Activated CD8-positive, alpha-beta T cell treated with anti-CD3 and anti-CD28 coated beads for 36 hours (primary cell): ENCODE results near the gene TBX1. TPM values are rescaled to one million over a fixed set of nuclear protein-coding genes. Genes with fewer than 3 reads are reported as not detected.

Source experiments
- ATAC-seq: fragments of 200-7000 bp; cut with Tn5 transposase; one replicate; pipeline ENCODE4 v1.10.0; 2021; ENCODE audit warnings: mild to moderate bottlenecking, moderate library complexity
- CTCF ChIA-PET: fragments of 350-600 bp; sonication (Branson Sonifier 250); formaldehyde crosslinking; loops from one replicate; lab custom pipeline; 2021; ENCODE audit warnings: antibody characterized with exemption; lab: Charles Lee
- POLR2A ChIA-PET: fragments of 350-600 bp; sonication (Branson Sonifier 250); formaldehyde crosslinking; loops from one replicate; lab custom pipeline; 2021; ENCODE audit warnings: antibody characterized with exemption; lab: Charles Lee
- DNase-seq: peaks from one replicate; pipeline ENCODE4 v3.0.0-alpha.2; 2020
- H3K27ac Mint-ChIP-seq: one replicate; pipeline ENCODE4 v1.8.0; 2021; ENCODE audit warnings: mild to moderate bottlenecking, mixed read lengths
- H3K27me3 Mint-ChIP-seq: one replicate; pipeline ENCODE4 v1.8.0; 2021; ENCODE audit warnings: mixed read lengths
- H3K36me3 Mint-ChIP-seq: one replicate; pipeline ENCODE4 v1.8.0; 2021; ENCODE audit warnings: low read depth, mixed read lengths
- H3K4me1 Mint-ChIP-seq: one replicate; pipeline ENCODE4 v1.8.0; 2021; ENCODE audit warnings: low read depth, mixed read lengths
- H3K4me3 Mint-ChIP-seq: one replicate; pipeline ENCODE4 v1.8.0; 2021; ENCODE audit warnings: mild to moderate bottlenecking, moderate library complexity, mixed read lengths
- H3K9me3 Mint-ChIP-seq: one replicate; pipeline ENCODE4 v1.8.0; 2021; ENCODE audit warnings: mixed read lengths
- intact Hi-C: fragments of 100-400 bp; cut with micrococcal nuclease; formaldehyde crosslinking; loops from one replicate; pipeline ENCODE4 v1.10.0; 2022
- total RNA-seq, 2 experiments: library from RNA; stranded (reverse); gene quantifications; one replicate each; pipeline ENCODE4 v1.2.3, GENCODE V29; 2021
- TF ChIP-seq, protein P1 (sequence below): fragments of 200-600 bp; IDR thresholded peaks from one replicate; pipeline ENCODE4 v1.8.0; 2022; ENCODE audit warnings: antibody characterized with exemption, mild to moderate bottlenecking

The TBX1 gene
- total RNA-seq, 2 experiments from 2014 or later = not detected

DNA sequence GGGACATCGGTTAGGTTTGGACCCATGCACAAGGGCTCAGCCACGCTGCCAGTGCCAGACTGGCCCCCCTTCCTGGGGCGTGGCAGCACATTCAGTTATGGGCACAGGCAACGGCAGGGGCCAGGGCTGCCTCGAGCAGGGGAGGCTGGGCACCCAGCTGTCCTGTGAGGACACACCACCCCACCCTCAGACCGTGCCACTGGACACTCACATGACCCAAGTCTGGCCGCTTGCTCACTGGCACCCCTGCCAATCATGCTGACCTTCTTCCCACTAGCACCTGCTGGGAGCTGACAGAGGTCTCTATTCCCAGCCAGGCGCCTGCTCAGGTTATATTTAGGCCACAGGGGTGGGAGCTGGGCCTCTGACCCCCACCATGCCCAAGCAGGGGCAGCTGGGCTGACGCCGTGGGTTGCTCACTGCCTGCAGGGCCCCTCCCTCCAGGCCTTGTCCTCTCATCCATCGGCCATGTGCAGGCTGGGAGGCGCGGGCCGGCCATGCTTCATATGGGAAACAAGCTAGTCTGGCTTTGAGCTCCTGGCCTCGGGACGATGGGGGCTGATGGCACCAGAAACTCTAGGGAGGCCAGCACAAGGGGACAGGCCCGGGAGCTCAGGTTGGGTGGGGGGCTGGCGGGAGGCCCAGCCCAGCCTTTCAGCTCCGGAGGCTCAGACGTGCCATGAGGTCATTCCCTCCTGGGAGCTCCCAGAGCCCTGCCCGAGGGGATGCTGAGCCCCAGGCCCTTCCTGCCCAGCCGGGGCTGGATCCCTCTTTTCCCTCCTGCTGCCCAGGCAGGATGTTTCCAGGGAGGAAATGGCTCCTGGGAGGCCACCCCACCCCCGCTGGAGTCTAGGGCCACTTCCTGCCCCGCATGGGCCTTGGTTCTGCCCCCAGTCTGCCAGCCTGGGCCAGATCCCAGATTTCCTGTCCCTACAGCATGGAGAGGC, 15.2 kb upstream of the TBX1 start:
- no peaks in the 10 kb centered on the region for H3K36me3 Mint-ChIP-seq

DNA sequence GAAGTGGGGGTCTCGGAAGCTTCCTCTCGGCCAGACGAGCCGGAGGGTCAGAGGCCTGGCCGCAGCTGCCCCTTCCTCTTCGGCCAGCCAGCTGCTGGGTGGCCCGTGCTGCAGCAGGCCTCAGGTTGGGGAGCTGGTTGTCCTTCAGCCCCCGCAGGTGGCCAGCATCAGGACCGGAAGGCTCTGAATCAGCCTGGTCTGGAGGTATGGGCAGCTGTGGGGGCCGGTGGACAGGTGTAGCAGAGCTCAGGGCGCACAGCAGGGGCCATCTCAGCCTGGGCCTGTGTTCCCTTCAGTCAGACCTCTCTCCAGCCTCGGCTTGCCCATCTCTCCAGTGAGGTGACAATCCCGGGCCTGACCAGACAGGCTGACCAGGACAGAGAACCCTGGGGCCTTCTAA, 13.9 kb upstream of the TBX1 start:
- no peak for ATAC-seq
- no peak overlapping the region for H3K27ac Mint-ChIP-seq
- ChIA-PET POLR2A (interaction anchor here (1.0 kb wide), 1 partner anchor 179 kb away, joined by 3 read pairs; no protein-coding TSS in a partner anchor), CTCF (interaction anchor here (0.7 to 5.4 kb wide), 2 partner anchors 16 to 163 kb away, joined by 3 to 25 read pairs; no protein-coding TSS in a partner anchor)
- no peak overlapping the region for H3K4me3 Mint-ChIP-seq
- H3K27me3 Mint-ChIP-seq = no peaks in the 10 kb centered on the region
- H3K36me3 Mint-ChIP-seq = no peaks in the 10 kb centered on the region
- H3K4me1 Mint-ChIP-seq = no peaks in the 10 kb centered on the region
- no peaks in the 10 kb centered on the region for H3K9me3 Mint-ChIP-seq
- TF ChIP-seq, protein P1, sequence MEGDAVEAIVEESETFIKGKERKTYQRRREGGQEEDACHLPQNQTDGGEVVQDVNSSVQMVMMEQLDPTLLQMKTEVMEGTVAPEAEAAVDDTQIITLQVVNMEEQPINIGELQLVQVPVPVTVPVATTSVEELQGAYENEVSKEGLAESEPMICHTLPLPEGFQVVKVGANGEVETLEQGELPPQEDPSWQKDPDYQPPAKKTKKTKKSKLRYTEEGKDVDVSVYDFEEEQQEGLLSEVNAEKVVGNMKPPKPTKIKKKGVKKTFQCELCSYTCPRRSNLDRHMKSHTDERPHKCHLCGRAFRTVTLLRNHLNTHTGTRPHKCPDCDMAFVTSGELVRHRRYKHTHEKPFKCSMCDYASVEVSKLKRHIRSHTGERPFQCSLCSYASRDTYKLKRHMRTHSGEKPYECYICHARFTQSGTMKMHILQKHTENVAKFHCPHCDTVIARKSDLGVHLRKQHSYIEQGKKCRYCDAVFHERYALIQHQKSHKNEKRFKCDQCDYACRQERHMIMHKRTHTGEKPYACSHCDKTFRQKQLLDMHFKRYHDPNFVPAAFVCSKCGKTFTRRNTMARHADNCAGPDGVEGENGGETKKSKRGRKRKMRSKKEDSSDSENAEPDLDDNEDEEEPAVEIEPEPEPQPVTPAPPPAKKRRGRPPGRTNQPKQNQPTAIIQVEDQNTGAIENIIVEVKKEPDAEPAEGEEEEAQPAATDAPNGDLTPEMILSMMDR = no peak
- no peak for DNase-seq
- intact Hi-C loops = no loop called here

More for the DNA sequence above, 15.2 kb upstream of the TBX1 start:
- DNase-seq (no peak), ATAC-seq (no peak)
- H3K4me1 Mint-ChIP-seq = no peaks in the 10 kb centered on the region
- H3K27ac Mint-ChIP-seq = no peak overlapping the region
- H3K9me3 Mint-ChIP-seq = no peaks in the 10 kb centered on the region
- H3K27me3 Mint-ChIP-seq = no peaks in the 10 kb centered on the region
- TF ChIP-seq, protein P1 = no peak
- intact Hi-C loops = no loop called here
- no peak overlapping the region for H3K4me3 Mint-ChIP-seq
- CTCF ChIA-PET = interaction anchor here (0.8 to 5.4 kb wide), 4 partner anchors 11 to 165 kb away, joined by 3 to 25 read pairs (median 4); no protein-coding TSS in a partner anchor
- POLR2A ChIA-PET = no interaction called here

DNA sequence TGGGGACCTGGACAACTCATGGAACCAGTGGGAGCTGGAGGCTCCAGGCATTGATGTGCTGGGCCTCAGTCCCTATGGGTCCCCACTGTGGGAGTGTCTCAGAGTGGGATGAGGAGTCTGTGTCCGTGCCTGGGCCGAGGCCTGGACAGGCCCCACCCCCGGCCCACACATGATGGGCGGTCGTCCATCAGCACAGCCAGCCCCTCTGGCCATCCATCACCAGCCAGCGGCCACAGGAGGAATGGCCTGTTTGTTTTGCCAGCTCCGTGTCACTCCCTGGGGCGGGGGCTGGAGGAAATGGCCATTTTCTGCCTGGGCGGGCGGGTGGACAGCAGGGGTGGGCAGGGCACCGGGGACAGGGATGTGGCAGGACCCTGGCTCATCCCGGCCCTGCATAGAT, 13.0 kb upstream of the TBX1 start:
- ATAC-seq (no peak), DNase-seq (no peak)
- intact Hi-C loops = no loop called here
- Mint-ChIP-seq H3K36me3 (no peaks in the 10 kb centered on the region), H3K27ac (no peak overlapping the region), H3K27me3 (peaks cover under 1% of the 10 kb centered on the region), H3K4me1 (no peaks in the 10 kb centered on the region), H3K9me3 (no peaks in the 10 kb centered on the region), H3K4me3 (no peak overlapping the region)
- ChIA-PET POLR2A (no interaction called here), CTCF (interaction anchor here (5.4 kb wide), 1 partner anchor 17 kb away, joined by 25 read pairs; no protein-coding TSS in a partner anchor)
- TF ChIP-seq, protein P1 = no peak

DNA sequence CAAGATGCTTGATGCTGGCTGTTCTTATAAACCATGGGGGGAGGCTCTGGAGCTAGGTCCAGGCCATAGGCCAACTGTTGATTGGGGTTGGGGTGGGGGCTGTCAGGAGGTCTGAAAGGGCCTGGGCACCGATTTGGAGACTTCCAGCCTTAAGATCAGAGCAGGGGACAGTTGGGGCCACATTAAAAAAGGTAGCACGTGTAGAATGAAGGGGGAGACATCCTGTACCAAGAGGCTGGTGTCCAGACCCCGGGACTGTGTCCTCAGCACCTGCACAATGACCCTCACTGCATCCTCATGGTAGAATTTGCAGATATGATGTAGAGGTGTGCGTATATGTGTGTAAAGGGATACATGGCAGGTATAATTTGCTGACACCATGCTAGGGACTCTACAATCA, 12.4 kb upstream of the TBX1 start:
- intact Hi-C loops = no loop called here
- Mint-ChIP-seq H3K9me3 (no peaks in the 10 kb centered on the region), H3K27ac (no peak overlapping the region), H3K4me3 (no peak overlapping the region), H3K36me3 (no peaks in the 10 kb centered on the region), H3K4me1 (no peaks in the 10 kb centered on the region), H3K27me3 (peaks cover 6% of the 10 kb centered on the region)
- CTCF ChIA-PET = interaction anchor here (5.4 kb wide), 1 partner anchor 18 kb away, joined by 25 read pairs; no protein-coding TSS in a partner anchor
- TF ChIP-seq, protein P1 = no peak
- ATAC-seq (no peak), DNase-seq (no peak)
- POLR2A ChIA-PET = no interaction called here
